Cardiac muscle cell (in vitro differentiated cells and primary cell): ENCODE data around the gene FLNC. TPM values are rescaled to one million over a fixed set of nuclear protein-coding genes. Genes with fewer than 3 reads are reported as not detected.

Experiments used
- DNase-seq, 2 donors: peaks; one replicate each; pipeline versions ENCODE4 v3.0.0 to v3.0.0-alpha.2; 2010 to 2017; ENCODE audit warnings: low read depth in 1 of 2, low spot score in 1 of 2
- H3K27ac ChIP-seq: fragments of 200-600 bp; sonication (generic); 2 replicates; pipeline ENCODE4 v1.5.1; 2016
- H3K27me3 ChIP-seq: fragments of 200-600 bp; sonication (generic); 2 replicates; pipeline ENCODE4 v1.6.0; 2016; ENCODE audit warnings: control low read depth
- H3K36me3 ChIP-seq: fragments of 200-600 bp; sonication (generic); 2 replicates; pipeline ENCODE4 v1.5.1; 2016; ENCODE audit warnings: control low read depth
- H3K4me1 ChIP-seq: fragments of 200-600 bp; sonication (generic); 2 replicates; pipeline ENCODE4 v1.8.1; 2017; ENCODE audit warnings: low read depth, mild to moderate bottlenecking, mixed run types
- H3K4me3 ChIP-seq: fragments of 200-600 bp; sonication (generic); 2 replicates; pipeline ENCODE4 v1.5.1; 2016; ENCODE audit warnings: mild to moderate bottlenecking
- H3K9me3 ChIP-seq: fragments of 200-600 bp; sonication (generic); 2 replicates; pipeline ENCODE4 v1.5.1; 2017; ENCODE audit warnings: low read depth, mild to moderate bottlenecking, control low read depth
- CTCF ChIP-seq: IDR thresholded peaks from 2 replicates; pipeline ENCODE4 v1.5.1; 2012; ENCODE audit warnings: low read depth, mild to moderate bottlenecking, low read length
- polyA plus RNA-seq: library from polyadenylated mRNA; unstranded; fragments of >200 nt; fragmentation: Nextera tagmentation; extraction: Ambion mirVana; gene quantifications from 2 replicates; pipeline ENCODE4 v1.2.1, GENCODE V29; 2016
- total RNA-seq: library from RNA; depleted of rRNA; stranded (reverse); fragments of >200 nt; gene quantifications from 2 replicates; pipeline ENCODE4 v1.2.3, GENCODE V29; 2016

The FLNC gene
- total and polyA plus RNA-seq, 2 experiments from 2014 or later: 196 to 516 TPM

GRCh38 chr7:128856001-128856718, 26.0 kb downstream of the FLNC start:
- Histone ChIP-seq H3K36me3 (peaks cover 67% of the 10 kb centered on the region), H3K4me3 (no peak overlapping the region), H3K27me3 (no peaks in the 10 kb centered on the region), H3K27ac (no peak overlapping the region), H3K4me1 (no peaks in the 10 kb centered on the region), H3K9me3 (no peaks in the 10 kb centered on the region)
- no peak for TF ChIP-seq CTCF
- DNase-seq: no peak

GRCh38 chr7:128858380-128859231, 28.4 kb downstream of the FLNC start:
- Histone ChIP-seq H3K4me3 (no peak overlapping the region), H3K27ac (peak overlapping the region; percentile 79), H3K27me3 (no peaks in the 10 kb centered on the region), H3K4me1 (peaks cover 2% of the 10 kb centered on the region), H3K9me3 (no peaks in the 10 kb centered on the region), H3K36me3 (peaks cover 43% of the 10 kb centered on the region)
- TF ChIP-seq CTCF: no peak
- no peak for DNase-seq

GRCh38 chr7:128859232-128860157, 29.3 kb downstream of the FLNC start:
- peaks cover 4% of the 10 kb centered on the region for H3K4me1 ChIP-seq
- H3K27me3 ChIP-seq: no peaks in the 10 kb centered on the region
- TF ChIP-seq CTCF: no peak
- no peak for DNase-seq
- no peaks in the 10 kb centered on the region for H3K9me3 ChIP-seq
- no peak overlapping the region for H3K4me3 ChIP-seq
- peaks cover 34% of the 10 kb centered on the region for H3K36me3 ChIP-seq
- peak overlapping the region; percentile 79 for H3K27ac ChIP-seq

GRCh38 chr7:128860158-128861073, 30.2 kb downstream of the FLNC start:
- Histone ChIP-seq H3K4me1 (peaks cover 4% of the 10 kb centered on the region), H3K9me3 (no peaks in the 10 kb centered on the region), H3K36me3 (peaks cover 25% of the 10 kb centered on the region), H3K27me3 (no peaks in the 10 kb centered on the region), H3K27ac (peak overlapping the region; percentile 79), H3K4me3 (no peak overlapping the region)
- peak in 1 of 2 donors; percentile 63 for DNase-seq
- peak; percentile 13 for TF ChIP-seq CTCF
